ENCODE measurements around the gene SPAG9.

SPAG9 gene

GRCh38 chr17:51120739-51121619, at the start of gene SPAG9:
Gene SPAG9, minus strand, starts transcription at chr17:51120868. Its CDS starts 212 bp downstream, at chr17:51120656.
- DNase-seq (ENCODE audit: low spot score) = peak; percentile 90

GRCh38 chr17:51169340-51169739, 48.7 kb upstream of the SPAG9 start:
- DNase-seq (ENCODE audit: low spot score) = no peak

- DNase-seq (ENCODE audit: low spot score) = peak; percentile 93
These were observed 46.6 kb upstream of the SPAG9 start for GRCh38 chr17:51166987-51167931.

- peak; percentile 93 for DNase-seq (ENCODE audit: low spot score)
These were observed 45.7 kb upstream of the SPAG9 start, which contains the start of gene NME2 for GRCh38 chr17:51166198-51166986. Gene NME2, plus strand, starts transcription at chr17:51166411. Its CDS starts 420 bp downstream, at chr17:51166831.

GRCh38 chr17:51165680-51166197, 45.1 kb upstream of the SPAG9 start:
- DNase-seq (ENCODE audit: low spot score) = no peak

- no peak for DNase-seq (ENCODE audit: low spot score)
These were observed 44.4 kb upstream of the SPAG9 start for GRCh38 chr17:51164911-51165679.

- no peak for DNase-seq (ENCODE audit: low spot score)
These were observed 40.9 kb upstream of the SPAG9 start for GRCh38 chr17:51161541-51161940.

GRCh38 chr17:51159604-51160003, 38.9 kb upstream of the SPAG9 start:
- DNase-seq (ENCODE audit: low spot score) = no peak

- DNase-seq (ENCODE audit: low spot score) = no peak
These were observed 34.7 kb upstream of the SPAG9 start for GRCh38 chr17:51155416-51155815.

- DNase-seq (ENCODE audit: low spot score) = no peak
These were observed 33.5 kb upstream of the SPAG9 start for GRCh38 chr17:51154176-51154575.

GRCh38 chr17:51153210-51154072, 32.8 kb upstream of the SPAG9 start, which contains the start of gene NME1:
Gene NME1, plus strand, starts transcription at chr17:51153559. Its CDS starts 2,096 bp downstream, at chr17:51155655.
- peak; percentile 92 for DNase-seq (ENCODE audit: low spot score)

GRCh38 chr17:51152766-51153209, 32.1 kb upstream of the SPAG9 start:
- DNase-seq (ENCODE audit: low spot score) = no peak

- no peak for DNase-seq (ENCODE audit: low spot score)
These were observed 30.3 kb upstream of the SPAG9 start for GRCh38 chr17:51150932-51151331.

GRCh38 chr17:51149163-51149562, 28.5 kb upstream of the SPAG9 start:
- DNase-seq (ENCODE audit: low spot score) = no peak

GRCh38 chr17:51147650-51148049, 27.0 kb upstream of the SPAG9 start:
- no peak for DNase-seq (ENCODE audit: low spot score)

GRCh38 chr17:51144266-51145022, 23.8 kb upstream of the SPAG9 start:
- no peak for DNase-seq (ENCODE audit: low spot score)

GRCh38 chr17:51142597-51142996, 21.9 kb upstream of the SPAG9 start:
- no peak for DNase-seq (ENCODE audit: low spot score)

- DNase-seq (ENCODE audit: low spot score) = no peak
These were observed 15.3 kb upstream of the SPAG9 start for GRCh38 chr17:51135956-51136355.

GRCh38 chr17:51133365-51133764, 12.7 kb upstream of the SPAG9 start:
- DNase-seq (ENCODE audit: low spot score) = no peak
